ENCODE results near the gene CARM1.
"Not testable (repeated sequence)": the region's sequence is repeated elsewhere in the genome, so short reads cannot be mapped to it uniquely, and the experiment has no call there.

CARM1 gene

DNA sequence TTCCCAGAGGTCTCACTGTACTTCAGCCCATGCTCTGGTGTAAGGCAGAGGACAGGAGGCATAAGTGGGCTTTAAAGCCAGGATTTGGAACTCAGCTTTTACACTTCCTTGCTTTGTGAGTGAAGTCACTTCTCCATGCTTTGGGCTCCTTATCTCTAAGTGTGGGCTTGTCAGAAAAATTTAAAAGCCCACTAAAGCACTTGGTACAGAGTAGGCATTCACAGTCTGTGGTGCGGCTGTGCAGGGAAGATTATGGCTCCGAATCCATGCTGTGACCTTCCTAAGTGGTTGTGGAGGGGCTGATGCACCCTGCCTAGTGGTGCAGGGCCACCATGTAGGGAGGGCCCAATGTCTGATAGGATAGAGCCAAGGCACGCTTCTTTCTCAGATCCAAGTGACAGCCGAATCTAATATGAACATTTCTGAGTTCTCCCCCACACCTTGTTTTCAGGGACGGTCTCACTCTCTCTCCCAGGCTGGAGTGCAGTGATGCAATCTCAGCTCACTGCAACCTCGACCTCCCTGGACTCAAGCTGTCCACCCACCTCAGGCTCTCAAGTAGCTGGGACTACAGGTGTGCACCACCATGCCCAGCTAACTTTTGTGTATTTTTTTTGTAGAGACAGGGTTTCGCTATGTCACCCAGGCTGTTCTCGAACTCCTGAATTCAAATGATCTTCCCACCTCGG, 64.2 kb downstream of the CARM1 start:
- no peak for DNase-seq

- DNase-seq = peak; percentile 33
Observed at GRCh38 chr19:10936661-10937084, 65.3 kb downstream of the CARM1 start.

DNA sequence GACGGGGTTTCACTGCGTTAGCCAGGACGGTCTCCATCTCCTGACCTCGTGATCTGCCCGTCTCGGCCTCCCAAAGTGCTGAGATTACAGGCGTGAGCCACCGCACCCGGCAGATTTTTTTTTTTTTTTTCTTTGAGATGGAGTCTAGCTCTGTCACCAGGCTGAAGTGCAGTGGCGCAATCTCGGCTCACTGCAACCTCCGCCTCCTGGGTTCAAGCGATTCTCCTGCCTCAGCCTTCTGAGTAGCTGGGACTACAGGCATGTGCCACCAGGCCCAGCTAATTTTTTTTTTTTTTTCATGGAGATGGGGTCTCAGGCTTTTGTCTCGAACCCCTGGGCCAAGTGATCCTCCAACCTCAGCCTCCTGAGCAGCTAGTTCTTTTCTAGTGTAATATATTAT, 70.3 kb downstream of the CARM1 start:
- not testable (repeated sequence) for DNase-seq

DNA sequence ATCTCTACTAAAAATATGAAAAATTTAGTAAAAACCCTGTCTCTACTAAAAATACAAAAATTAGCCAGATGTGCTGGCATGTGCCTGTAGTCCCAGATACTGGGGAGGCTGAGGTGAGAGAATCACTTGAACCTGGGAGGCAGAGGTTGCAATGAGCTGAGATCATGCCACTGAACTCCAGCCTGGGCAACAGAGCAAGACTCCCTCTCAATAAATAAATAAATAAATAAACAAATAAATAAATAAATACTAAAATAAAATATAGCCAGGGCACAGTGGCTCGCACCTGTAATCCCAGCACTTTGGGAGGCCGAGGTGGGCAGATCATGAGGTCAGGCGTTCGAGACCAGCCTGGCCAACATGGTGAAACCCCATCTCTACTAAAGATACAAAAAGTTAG, 72.1 kb downstream of the CARM1 start:
- not testable (repeated sequence) for DNase-seq

DNA sequence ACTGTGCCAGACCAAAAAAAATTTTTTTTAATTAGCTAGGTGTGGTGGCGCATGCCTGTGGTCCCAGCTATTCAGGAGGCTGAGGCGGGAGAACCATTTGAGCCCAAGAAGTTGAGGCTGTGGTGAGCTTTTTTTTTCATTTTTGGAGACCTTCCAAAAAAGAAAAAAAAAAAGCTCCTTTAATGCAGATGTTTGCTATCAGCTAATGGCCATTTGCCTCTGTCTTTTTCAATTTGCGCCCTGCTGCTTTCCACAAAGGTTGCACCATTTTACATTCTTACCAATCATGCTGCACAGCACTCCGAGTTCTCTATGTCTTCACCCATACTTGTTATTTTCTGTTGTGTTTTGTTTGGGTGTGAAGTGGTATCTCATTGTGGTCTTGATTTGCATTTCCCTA, 73.9 kb downstream of the CARM1 start:
- no peak for DNase-seq

- DNase-seq = no peak
Observed at GRCh38 chr19:10946958-10947657, 75.8 kb downstream of the CARM1 start.

GRCh38 chr19:10952809-10953208, 81.5 kb downstream of the CARM1 start:
- no peak for DNase-seq

GRCh38 chr19:10959277-10959968, 88.1 kb downstream of the CARM1 start:
- not testable (repeated sequence) for DNase-seq

DNA sequence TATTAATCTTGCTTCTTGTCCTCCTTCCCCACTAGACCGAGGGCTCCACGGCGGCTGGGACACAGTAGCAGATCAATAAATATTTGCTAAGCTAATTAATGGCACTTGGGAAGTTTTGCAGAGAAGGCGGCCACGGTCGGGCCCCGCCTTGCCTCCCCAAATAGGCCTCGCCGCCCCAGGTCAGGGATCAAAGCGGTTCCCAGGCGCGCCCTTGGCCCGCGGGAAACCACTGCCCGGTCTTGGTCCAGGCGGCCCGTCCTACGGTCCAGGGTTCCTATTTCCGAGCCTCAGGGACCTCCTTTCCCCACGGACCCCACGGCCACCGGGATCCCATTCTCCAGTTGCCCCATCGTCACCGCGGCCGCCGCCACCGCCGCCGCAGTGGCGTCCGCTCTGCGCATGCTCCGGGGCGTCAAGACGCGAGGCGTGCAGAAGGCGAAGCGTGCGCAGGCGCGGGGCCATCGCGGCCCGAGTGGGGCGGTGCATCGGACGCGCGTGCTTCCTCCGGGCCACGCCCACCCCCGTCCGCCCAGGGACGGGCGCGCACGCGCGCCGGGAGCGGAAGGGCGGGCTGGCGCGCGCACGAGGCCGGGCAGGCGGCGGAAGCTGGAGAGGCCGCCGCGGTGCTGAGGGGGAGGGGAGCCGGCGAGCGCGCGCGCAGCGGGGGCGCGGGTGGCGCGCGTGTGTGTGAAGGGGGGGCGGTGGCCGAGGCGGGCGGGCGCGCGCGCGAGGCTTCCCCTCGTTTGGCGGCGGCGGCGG, 89.1 kb downstream of the CARM1 start, which contains the start of gene SMARCA4:
Gene SMARCA4 (plus strand): TSS at position 717 of the 759 bp plus-strand sequence. CDS start 23,122 bp downstream, outside the sequence.
- DNase-seq = peak; percentile 98

GRCh38 chr19:10961073-10961860, 89.9 kb downstream of the CARM1 start:
- DNase-seq = peak; percentile 56

GRCh38 chr19:10962863-10963262, 91.5 kb downstream of the CARM1 start:
- DNase-seq = no peak

DNA sequence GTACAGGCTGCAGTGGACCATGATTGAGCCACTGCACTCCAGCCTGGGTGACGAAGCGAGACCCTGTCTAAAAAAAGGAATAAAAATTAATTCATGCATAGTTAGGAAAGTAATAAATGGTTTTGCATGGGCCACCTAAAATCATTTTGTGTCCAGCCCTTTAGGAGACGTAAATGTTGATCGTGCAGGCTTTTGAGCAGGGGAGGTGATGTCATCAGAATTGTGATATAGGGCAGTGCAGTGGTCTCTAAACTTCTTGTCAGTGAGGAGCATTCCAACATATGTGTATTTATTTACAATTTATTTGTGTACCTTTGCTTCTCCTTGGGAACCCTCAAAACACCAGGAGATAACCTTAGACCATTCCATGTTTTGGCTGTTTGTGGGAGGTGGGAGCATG, 92.5 kb downstream of the CARM1 start:
- no peak for DNase-seq

GRCh38 chr19:10964903-10965302, 93.5 kb downstream of the CARM1 start:
- no peak for DNase-seq

GRCh38 chr19:10965398-10965797, 94.0 kb downstream of the CARM1 start:
- DNase-seq = no peak

DNA sequence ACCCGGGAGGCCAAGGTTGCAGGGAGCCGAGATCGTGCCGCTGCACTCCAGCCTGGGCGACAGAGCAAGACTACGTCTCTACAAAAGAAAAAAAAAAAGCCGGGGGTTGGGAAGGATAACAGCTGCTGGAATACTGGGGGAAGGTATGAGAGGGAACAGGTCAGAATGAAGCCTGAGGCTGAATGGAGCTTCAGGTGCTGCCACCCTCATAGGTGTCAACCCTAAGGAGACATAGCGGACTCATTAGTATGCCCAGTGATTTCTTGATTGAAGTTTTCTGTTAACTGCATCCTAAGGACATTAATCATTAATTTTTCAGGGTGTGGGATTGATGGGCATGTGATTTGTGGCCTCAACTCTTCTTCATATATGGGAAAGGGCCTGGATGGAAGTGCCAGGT, 95.5 kb downstream of the CARM1 start:
- DNase-seq = no peak

DNA sequence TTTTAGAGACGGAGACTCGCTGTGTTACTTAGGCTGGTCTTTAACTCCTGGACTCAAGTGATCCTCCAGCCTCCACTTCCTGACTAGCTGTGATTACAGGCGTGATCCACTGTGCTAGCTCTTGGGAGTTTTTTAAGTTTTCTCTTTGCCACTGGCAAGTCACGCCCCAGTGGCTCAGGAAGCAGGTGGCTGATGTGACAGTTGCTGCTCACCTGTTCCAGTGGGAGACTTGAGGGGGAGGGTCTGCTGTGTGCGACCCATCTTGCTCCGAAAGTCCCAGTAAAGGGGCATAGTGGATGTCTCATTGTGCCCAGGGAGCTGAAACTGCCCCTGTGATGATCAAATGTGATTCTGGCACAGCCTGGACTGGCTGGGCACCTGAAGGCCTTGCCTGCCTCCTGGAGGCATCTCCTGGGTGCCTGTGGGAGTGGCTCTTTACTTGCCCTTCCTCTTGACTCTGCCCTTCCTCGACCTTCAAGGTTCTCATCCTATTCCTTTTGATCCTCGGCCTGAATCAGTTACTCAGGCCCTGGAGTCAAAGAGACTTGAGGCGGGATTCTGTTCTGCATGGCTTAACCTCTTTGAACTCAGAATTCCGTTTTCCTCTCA, 97.3 kb downstream of the CARM1 start:
- DNase-seq = no peak

- no peak for DNase-seq
Observed at GRCh38 chr19:10971107-10971726, 99.9 kb downstream of the CARM1 start.

Measured in stimulated activated CD8-positive, alpha-beta memory T cell treated with anti-CD3 and anti-CD28 coated beads, Interleukin-4, amount 100 ng/mL, for 48 hours (primary cell).